Transverse colon (tissue), 4 donors: Measurements from ENCODE around the gene NUP214. TPM values are rescaled to one million over a fixed set of nuclear protein-coding genes. Genes with fewer than 3 reads are reported as not detected.

ENCODE experiments used
- DNase-seq: peaks from one replicate; pipeline ENCODE4 v3.0.0-alpha.2; 2019
- H3K27ac ChIP-seq, 4 donors: fragments of 200-600 bp; sonication (generic); 2 replicates each; pipeline ENCODE4 v1.5.1; 2016 to 2018; ENCODE audit warnings: inconsistent platforms in 4 of 4
- H3K27me3 ChIP-seq: fragments of 200-600 bp; sonication (generic); 2 replicates; pipeline ENCODE4 v1.5.1; 2017; ENCODE audit warnings: inconsistent platforms
- H3K36me3 ChIP-seq, 4 donors: fragments of 200-600 bp; sonication (generic); 2 replicates each; pipeline ENCODE4 v1.5.1; 2017 to 2019; ENCODE audit warnings: inconsistent platforms in 4 of 4
- H3K4me1 ChIP-seq, 4 donors: fragments of 200-600 bp; sonication (generic); 2 replicates each; pipeline ENCODE4 v1.5.1; 2017 to 2020; ENCODE audit warnings: inconsistent platforms in 4 of 4
- H3K4me3 ChIP-seq, 4 donors: fragments of 200-600 bp; sonication (generic); 1 replicate in 1 of 4; 2 replicates in 3 of 4; pipeline versions ENCODE4 v1.5.1 to v1.6.1; 2017 to 2019; ENCODE audit warnings: inconsistent platforms in 4 of 4
- H3K9me3 ChIP-seq, 2 donors: fragments of 200-600 bp; sonication (generic); 2 replicates each; pipeline ENCODE4 v1.5.1; 2017 to 2019; ENCODE audit warnings: inconsistent platforms in 2 of 2
- CTCF ChIP-seq, 5 experiments: fragments of 200-600 bp in 3 of 5; fragments of 450-650 bp in 2 of 5; sonication (generic) in 3 of 5; IDR thresholded peaks; 1 replicate in 2 of 5; 2 replicates in 3 of 5; pipeline ENCODE4 v1.5.1; 2016 to 2017; ENCODE audit warnings: antibody characterized with exemption in 5 of 5, inconsistent platforms in 3 of 5, mild to moderate bottlenecking in 2 of 5, moderate library complexity in 1 of 5
- EP300 ChIP-seq: sonication (generic); formaldehyde crosslinking; IDR thresholded peaks from one replicate; pipeline ENCODE4 v1.6.1; 2017; ENCODE audit warnings: antibody characterized with exemption, low read depth
- POLR2A ChIP-seq: fragments of 450-650 bp; IDR thresholded peaks from one replicate; pipeline ENCODE4 v1.6.1; 2016; ENCODE audit warnings: antibody characterized with exemption, mild to moderate bottlenecking, moderate library complexity
- POLR2AphosphoS5 ChIP-seq, 3 donors: sonication (generic); formaldehyde crosslinking; IDR thresholded peaks; one replicate each; pipeline ENCODE4 v1.6.1; 2016; ENCODE audit warnings: antibody characterized with exemption in 3 of 3
- WGBS, 2 donors: methylation state at CpG; one replicate each; pipeline ENCODE4 v1.1.5; 2018; ENCODE audit warnings: low coverage in 1 of 2; 5-methylcytosine and 5-hydroxymethylcytosine counted together
- in situ Hi-C, 4 donors: fragments of 200-750 bp; cut with MboI; loops; one replicate each; pipeline versions ENCODE4 v1.15.0 to v1.15.1; 2017; ENCODE audit warnings: low sequenced_read_pairs in 3 of 4, low pct_ligation_motif_present in 1 of 4, low pct_unique_long_range_greater_than_20kb in 1 of 4
- intact Hi-C: fragments of 100-400 bp; cut with DNase I; formaldehyde crosslinking; loops from one replicate; pipeline ENCODE4 v1.15.1; 2023; ENCODE audit warnings: low total_unique reads
- total RNA-seq, 4 donors: library from RNA; depleted of rRNA; stranded (reverse); fragments of >200 nt; gene quantifications; one replicate each; pipeline ENCODE4 v1.1.0, GENCODE V29; 2016

The NUP214 gene
- total RNA-seq, 4 donors from 2014 or later = 48.3 to 152 (median 85.9) TPM

GRCh38 chr9:131274674-131275331 is 149.4 kb downstream of the NUP214 start:
- Histone ChIP-seq H3K27ac (peak overlapping the region; percentile 76 to 84 (median 82)), H3K4me3 (peak overlapping the region; percentile 11 to 79 (median 73)), H3K4me1 (peaks cover 5 to 28% (median 12%) of the 10 kb centered on the region in 4 donors), H3K9me3 (no peaks in the 10 kb centered on the region), H3K36me3 (no peaks in the 10 kb centered on the region), H3K27me3 (peaks cover 34% of the 10 kb centered on the region)
- 73% methylated on average over 18 of the region's 18 CpGs; no CpG with 5 or more reads in 1 of the 2 donors for WGBS, 2 donors
- intact Hi-C loops (no loop called here), in situ Hi-C loops (no loop called here)
- no peak for TF ChIP-seq EP300
- TF ChIP-seq POLR2AphosphoS5 (IDR thresholded peaks at IDR 0.05) = peak in 2 of 3 donors; percentile 53 to 55
- peak; percentile 32 for TF ChIP-seq POLR2A
- TF ChIP-seq CTCF (IDR thresholded peaks at IDR 0.05) = no peak
- peak; percentile 65 for DNase-seq

- Histone ChIP-seq H3K27me3 (peaks cover 39% of the 10 kb centered on the region), H3K4me1 (peaks cover 5 to 28% (median 12%) of the 10 kb centered on the region in 4 donors), H3K4me3 (peak overlapping the region; percentile 24 to 79 (median 73)), H3K36me3 (no peaks in the 10 kb centered on the region), H3K9me3 (no peaks in the 10 kb centered on the region), H3K27ac (peak overlapping the region; percentile 76 to 84 (median 82))
- in situ Hi-C loops = no loop called here
- peak; percentile 49 for DNase-seq
- intact Hi-C loops = no loop called here
- no peak for TF ChIP-seq CTCF (IDR thresholded peaks at IDR 0.05)
- TF ChIP-seq EP300 = no peak
- TF ChIP-seq POLR2A = no peak
- no peak for TF ChIP-seq POLR2AphosphoS5 (IDR thresholded peaks at IDR 0.05)
- WGBS, 2 donors = 50% methylated on average over 29 of the region's 29 CpGs; no CpG with 5 or more reads in 1 of the 2 donors
These were observed 150.1 kb downstream of the NUP214 start for GRCh38 chr9:131275332-131276093.

DNA sequence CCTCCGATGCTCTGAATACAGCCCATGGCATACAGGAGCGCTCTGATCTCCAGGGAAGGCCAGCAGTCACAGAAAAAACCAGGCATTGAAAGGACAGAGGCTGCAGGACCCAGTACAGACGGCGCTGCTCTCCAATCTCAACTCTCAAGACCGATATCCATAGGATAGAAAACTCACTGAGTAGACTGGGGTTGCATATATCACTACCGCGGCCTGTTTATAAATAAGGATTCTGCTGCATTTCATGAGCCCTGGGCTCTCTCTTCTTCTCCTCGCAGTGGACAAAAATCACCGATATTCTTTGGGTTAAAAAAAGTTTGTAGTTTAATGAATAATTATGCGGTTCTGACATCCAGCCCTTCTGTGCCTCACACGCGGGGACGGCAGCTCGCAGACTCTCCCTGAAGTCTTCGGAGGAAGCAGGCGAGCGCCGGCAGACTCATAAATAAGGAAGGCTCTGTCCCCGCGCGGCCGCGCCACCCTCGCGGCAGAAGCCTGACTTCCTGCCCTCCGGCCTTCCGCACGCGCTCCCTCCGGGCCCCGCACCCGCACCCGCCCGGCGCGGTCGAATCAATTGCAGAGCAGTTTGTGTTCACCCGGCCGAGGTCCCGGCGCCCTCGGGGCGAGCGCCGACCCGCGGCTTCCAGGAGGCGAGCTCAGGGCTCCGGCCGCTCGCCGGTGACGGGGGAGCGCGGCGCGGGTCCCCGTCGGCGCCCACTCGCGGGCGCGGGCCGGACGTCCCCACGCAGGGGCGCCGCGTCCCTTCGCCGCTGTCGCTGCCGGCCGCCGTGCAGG is 150.9 kb downstream of the NUP214 start, which contains the start of gene FAM78A:
TSS of gene FAM78A (minus strand) at position 417 of the 795 bp plus-strand sequence. CDS start at position 86, 331 bp downstream.
- peak within 1 kb of the TSS; percentile 72 to 84 (median 76) for H3K4me3 ChIP-seq
- peaks cover 3 to 20% (median 12%) of the 10 kb centered on the region in 4 donors for H3K4me1 ChIP-seq
- in situ Hi-C loops (no loop called here), intact Hi-C loops (no loop called here)
- H3K36me3 ChIP-seq = no peaks in the 10 kb centered on the region
- no peaks in the 10 kb centered on the region for H3K9me3 ChIP-seq
- peaks cover 47% of the 10 kb centered on the region for H3K27me3 ChIP-seq
- H3K27ac ChIP-seq = peak within 1 kb of the TSS; percentile 76 to 84 (median 82)
- peak; percentile 57 for DNase-seq
- WGBS, 2 donors = 9 to 19% methylated on average over 5 to 45 of the region's 76 CpGs
- TF ChIP-seq POLR2AphosphoS5 (IDR thresholded peaks at IDR 0.05) = peak in 1 of 3 donors; percentile 19
- TF ChIP-seq EP300 = no peak

GRCh38 chr9:131276891-131277286 is 151.5 kb downstream of the NUP214 start:
- TF ChIP-seq POLR2AphosphoS5 (IDR thresholded peaks at IDR 0.05) (no peak), POLR2A (no peak), CTCF (IDR thresholded peaks at IDR 0.05) (no peak), EP300 (no peak)
- DNase-seq = no peak
- WGBS, 2 donors = 2% methylated on average over 18 of the region's 60 CpGs; no CpG with 5 or more reads in 1 of the 2 donors
- peak overlapping the region; percentile 72 to 84 (median 76) for H3K4me3 ChIP-seq
- H3K4me1 ChIP-seq = peaks cover 0 to 17% (median 11%) of the 10 kb centered on the region in 4 donors
- in situ Hi-C loops = no loop called here
- H3K27ac ChIP-seq = peak overlapping the region; percentile 76 to 84 (median 82)
- H3K36me3 ChIP-seq = no peaks in the 10 kb centered on the region
- H3K9me3 ChIP-seq = no peaks in the 10 kb centered on the region
- H3K27me3 ChIP-seq = peaks cover 53% of the 10 kb centered on the region
- intact Hi-C loops = no loop called here
